ENCODE measurements around the gene PNPO.

PNPO gene

DNA sequence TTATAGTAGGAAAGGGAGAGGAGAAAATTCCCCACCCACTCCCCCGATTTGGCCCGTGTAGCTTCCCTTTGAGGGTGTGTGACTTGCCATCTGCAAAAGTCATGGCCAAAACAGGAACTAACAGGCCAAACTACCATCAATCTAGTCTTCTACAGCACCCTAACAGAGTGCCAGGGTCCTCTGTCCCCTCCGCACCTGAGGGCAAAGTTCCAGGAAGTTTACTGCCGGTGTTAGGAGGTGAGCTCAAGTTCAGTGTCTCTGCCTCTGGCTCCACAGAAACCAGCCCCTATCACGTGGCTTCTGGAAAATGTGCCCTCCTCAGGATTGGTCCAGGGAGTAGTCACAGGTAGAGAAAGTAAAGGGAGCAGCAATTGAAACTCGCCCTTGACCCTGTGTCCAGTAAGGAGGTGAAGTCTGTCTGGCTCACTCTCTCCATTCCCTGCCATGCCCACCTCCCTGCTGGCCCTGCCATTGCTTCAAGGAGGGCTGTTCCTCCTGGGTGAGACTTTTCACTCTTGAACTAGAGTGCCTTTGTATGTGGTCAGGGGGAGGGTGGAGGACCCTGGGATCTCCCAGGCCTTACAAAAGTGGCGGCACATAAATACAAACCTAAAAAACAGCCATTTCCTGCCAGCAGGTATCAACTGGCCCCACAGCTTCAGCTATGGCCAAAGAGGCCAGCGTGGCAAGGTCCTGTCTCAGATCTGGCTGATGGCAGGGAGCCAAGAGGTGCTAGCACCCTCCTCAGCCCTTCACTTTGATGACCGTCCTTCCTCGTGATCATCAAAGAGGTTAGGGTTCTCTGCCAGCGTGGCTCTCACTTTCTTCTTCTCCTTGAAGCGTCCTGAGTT is 11.0 kb downstream of the PNPO start:
- DNase-seq: no peak

DNA sequence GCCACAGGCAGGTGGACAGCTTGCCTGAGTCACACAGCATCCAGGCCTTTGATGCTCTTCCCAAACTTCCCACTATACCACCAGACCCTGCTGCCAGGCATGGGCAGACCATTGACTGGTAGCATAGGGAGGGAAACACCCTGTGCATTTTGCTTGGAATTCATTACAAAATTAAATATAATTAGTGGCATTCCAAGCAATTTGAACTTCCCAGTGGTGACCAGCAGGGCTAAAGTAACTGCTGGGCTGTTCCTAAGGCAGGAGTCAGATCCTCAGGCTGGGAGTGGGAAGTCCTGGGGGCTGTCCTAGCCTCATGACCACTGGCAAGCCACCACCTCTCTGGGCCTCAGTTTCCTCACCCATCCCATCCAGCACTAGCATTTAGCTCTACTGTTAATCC is 12.5 kb downstream of the PNPO start:
- DNase-seq: no peak

GRCh38 chr17:47955497-47956461 is 14.4 kb downstream of the PNPO start:
- DNase-seq: no peak

GRCh38 chr17:47956791-47957590 is 15.6 kb downstream of the PNPO start:
- DNase-seq: no peak

- DNase-seq: no peak
Observed at GRCh38 chr17:47957591-47958490, 16.5 kb downstream of the PNPO start, which contains the start of gene PRR15L. PRR15L (minus strand) TSS chr17:47957883; CDS start chr17:47953234, 4,649 bp downstream.

GRCh38 chr17:47959825-47960655 is 18.7 kb downstream of the PNPO start:
- no peak for DNase-seq

- DNase-seq: no peak
Observed at GRCh38 chr17:47961406-47961805, 20.0 kb downstream of the PNPO start.

DNA sequence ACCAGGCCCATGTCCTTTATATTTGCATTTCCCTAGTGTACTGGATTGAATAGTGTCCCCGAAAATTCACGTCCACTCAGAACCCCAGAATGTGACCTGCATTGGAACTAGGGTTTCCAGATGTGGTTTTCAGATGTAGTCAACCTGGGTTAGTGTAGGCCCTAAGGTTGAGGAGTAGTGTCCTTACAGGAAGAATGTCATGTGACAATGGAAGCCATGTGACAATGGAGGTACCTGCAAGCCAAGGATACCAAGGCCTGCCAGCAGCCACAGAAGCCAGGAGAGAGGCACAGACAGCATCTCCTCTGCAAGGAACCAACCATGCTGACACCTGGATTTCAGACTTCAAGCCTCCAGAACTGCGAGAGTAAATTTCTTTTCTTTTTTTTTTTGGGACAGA is 21.5 kb downstream of the PNPO start:
- DNase-seq: no peak

GRCh38 chr17:47964856-47965255 is 23.5 kb downstream of the PNPO start:
- DNase-seq: no peak

- no peak for DNase-seq
Observed at GRCh38 chr17:47966079-47966519, 24.7 kb downstream of the PNPO start.

GRCh38 chr17:47967607-47968252 is 26.4 kb downstream of the PNPO start:
- no peak for DNase-seq

GRCh38 chr17:47968836-47969235 is 27.5 kb downstream of the PNPO start:
- DNase-seq: no peak

- DNase-seq: no peak
Observed at GRCh38 chr17:47969930-47970724, 28.8 kb downstream of the PNPO start.

DNA sequence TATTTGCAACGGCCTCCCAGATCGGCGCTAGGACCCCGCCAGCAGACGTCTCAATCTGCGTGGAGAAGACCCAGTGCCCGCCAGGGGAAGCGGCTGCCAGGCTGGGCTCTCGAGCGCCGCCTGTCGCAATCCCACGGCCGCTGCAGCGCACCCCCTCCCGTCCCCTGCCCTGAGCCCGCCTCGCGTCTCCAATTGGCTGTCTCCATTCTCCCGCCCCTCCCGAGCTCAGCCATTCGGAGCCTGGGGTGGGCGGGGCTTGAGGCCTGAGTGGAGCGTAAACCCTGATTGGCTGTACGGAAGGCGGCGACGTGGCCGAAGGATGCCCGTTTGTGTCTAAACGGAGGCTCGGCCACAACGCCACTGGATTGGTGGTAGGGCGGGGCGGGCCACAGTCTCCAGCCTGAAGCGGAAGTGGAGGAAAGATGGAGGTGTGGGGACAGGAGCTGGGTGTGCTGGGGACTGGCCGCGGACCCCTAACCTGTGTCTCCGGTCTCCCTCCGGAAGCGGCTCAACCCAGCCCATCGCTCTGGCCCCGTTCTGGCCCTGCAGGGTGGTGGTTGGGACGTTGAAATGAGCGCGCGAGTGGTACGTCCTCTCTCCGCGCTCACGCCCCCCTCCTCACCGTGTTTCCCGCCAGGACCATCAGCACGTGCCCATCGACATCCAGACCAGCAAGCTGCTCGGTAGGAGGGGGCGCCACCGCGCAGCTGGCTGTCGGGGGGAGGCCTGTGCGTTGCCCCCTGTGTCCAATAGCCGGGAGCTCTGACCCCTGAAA is 29.5 kb downstream of the PNPO start, which contains the start of gene CDK5RAP3:
Gene CDK5RAP3, plus strand, starts transcription at position 389 of the 775 bp plus-strand sequence. Its CDS starts 34 bp downstream, at position 423.
- peak; percentile 97 for DNase-seq

GRCh38 chr17:47973541-47973940 is 32.2 kb downstream of the PNPO start:
- DNase-seq: no peak

DNA sequence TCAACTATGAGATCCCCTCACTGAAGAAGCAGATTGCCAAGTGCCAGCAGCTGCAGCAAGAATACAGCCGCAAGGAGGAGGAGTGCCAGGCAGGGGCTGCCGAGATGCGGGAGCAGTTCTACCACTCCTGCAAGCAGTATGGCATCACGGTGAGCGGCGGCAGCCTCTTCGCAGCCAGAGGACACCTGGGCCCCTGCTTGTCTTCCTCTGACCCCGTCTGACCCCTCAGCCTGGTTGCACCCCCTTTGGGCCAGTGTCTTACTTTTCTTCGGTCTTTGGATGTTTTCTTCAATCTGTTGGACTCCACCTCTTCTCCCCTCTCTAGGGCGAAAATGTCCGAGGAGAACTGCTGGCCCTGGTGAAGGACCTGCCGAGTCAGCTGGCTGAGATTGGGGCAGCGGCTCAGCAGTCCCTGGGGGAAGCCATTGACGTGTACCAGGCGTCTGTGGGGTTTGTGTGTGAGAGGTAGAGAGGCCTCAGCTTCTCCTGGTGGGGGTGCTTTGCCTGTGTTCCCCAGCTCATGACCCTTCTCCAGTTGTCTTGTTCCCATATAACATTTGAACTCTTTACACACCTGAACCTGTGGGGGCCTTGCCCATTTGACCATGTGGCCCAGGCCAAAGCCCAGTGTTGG is 33.9 kb downstream of the PNPO start:
- DNase-seq: no peak

DNA sequence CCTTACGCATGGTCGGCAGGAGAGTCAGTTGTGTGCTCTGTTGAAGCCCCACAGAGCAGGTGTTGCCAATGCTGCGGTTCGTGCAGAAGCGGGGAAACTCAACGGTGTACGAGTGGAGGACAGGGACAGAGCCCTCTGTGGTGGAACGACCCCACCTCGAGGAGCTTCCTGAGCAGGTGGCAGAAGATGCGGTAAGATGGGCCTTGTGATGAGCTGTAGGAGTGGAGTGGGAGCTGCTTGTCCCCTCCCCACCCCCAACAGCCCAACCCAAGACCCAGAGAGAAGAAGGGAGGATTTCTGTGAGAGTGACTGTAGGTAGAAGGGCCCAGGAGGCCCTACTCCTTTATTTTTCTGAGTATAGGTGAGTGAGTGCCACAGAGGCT is 34.4 kb downstream of the PNPO start:
- no peak for DNase-seq

GRCh38 chr17:47978324-47978723 is 37.0 kb downstream of the PNPO start:
- DNase-seq: peak; percentile 20

Data from activated T-cell treated with anti-CD3 and anti-CD28 coated beads for 4 hours (primary cell).